ENCODE results near the gene COL11A2.

DNA sequence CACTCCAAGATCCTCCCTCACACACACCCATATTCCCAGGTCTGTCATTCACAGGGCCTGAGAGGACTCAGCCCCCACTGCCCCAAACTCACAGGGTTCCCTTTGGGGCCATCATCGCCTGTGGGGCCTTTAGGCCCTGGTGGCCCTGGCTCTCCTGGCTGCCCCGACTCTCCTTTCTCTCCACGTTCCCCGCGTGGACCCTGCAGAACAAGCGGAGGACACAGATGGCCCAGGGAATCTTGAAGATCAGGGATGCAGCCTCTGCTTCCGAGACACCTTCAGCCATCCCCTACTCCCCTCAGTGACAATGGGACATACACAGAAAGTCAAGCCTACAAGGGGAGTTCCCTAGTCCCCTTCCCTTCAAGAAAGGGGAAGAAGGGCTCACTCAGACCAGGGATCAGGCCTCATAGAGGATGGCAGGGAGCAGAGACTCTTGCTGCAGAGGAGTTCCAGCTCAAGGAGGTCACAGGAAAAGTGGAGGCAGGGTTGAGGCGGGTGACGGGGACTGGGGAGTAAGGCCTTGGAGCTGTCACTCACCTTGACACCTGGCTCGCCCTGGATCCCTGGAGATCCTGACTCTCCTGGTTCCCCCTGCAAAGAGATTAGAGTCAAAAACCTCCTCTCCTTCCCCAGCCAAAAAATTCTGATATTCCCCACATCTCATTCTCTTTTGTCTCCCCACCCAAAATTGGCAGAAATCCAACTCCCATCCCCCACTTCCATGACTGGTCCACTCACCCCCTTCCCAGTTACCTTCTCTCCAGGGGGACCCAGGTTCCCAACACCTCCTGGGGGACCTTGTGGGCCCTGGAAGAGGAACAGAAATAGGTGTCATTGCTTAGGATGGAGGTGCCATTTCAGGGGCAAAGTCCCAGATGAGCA lies 22.7 kb downstream of the COL11A2 start:
- TF ChIP-seq, protein P1, sequence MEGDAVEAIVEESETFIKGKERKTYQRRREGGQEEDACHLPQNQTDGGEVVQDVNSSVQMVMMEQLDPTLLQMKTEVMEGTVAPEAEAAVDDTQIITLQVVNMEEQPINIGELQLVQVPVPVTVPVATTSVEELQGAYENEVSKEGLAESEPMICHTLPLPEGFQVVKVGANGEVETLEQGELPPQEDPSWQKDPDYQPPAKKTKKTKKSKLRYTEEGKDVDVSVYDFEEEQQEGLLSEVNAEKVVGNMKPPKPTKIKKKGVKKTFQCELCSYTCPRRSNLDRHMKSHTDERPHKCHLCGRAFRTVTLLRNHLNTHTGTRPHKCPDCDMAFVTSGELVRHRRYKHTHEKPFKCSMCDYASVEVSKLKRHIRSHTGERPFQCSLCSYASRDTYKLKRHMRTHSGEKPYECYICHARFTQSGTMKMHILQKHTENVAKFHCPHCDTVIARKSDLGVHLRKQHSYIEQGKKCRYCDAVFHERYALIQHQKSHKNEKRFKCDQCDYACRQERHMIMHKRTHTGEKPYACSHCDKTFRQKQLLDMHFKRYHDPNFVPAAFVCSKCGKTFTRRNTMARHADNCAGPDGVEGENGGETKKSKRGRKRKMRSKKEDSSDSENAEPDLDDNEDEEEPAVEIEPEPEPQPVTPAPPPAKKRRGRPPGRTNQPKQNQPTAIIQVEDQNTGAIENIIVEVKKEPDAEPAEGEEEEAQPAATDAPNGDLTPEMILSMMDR (IDR thresholded peaks at IDR 0.05) = no peak
- no peak for TF ChIP-seq POLR2AphosphoS5 (IDR thresholded peaks at IDR 0.05)
- TF ChIP-seq POLR2A (IDR thresholded peaks at IDR 0.05) = no peak
